Stimulated activated CD4-positive, alpha-beta T cell treated with anti-CD3 and anti-CD28 coated beads, TNF-alpha, amount 100 ng/mL, for 48 hours (primary cell): Measurements from ENCODE around the gene TRERF1.

Experiments
- DNase-seq, 3 donors: peaks; one replicate each; pipeline ENCODE4 v3.0.0-alpha.2; 2020; ENCODE audit warnings: low read depth in 3 of 3

TRERF1 gene

GRCh38 chr6:42393339-42393738 lies 58.4 kb downstream of the TRERF1 start:
- DNase-seq: no peak

- DNase-seq: no peak
These were observed 58.9 kb downstream of the TRERF1 start for GRCh38 chr6:42392833-42393232.

- DNase-seq: no peak
These were observed 60.3 kb downstream of the TRERF1 start for GRCh38 chr6:42391441-42391840.

GRCh38 chr6:42390228-42390934 lies 61.3 kb downstream of the TRERF1 start:
- DNase-seq: peak; percentile 46 to 62 (median 61)

DNA sequence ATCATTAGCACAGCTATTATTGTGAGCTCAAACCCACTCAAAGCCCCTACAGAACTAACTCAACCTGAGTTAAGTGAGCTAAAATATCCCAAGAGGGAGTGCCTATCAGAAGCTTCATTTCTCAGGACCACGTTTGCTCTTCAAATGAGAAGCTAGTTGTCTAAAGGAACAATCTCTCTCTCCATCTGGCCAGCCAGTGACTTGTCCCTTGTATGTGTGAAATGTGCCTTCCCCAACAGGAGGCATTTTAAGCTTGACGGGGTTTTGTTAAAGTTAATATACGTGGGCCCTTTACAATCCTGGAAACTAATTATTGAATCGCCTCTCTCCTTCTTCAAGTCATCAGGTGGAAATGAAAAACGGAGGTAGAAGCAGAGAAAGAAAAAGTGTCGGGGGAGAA lies 62.0 kb downstream of the TRERF1 start:
- no peak for DNase-seq

- DNase-seq: no peak
These were observed 63.7 kb downstream of the TRERF1 start for GRCh38 chr6:42388046-42388445.

DNA sequence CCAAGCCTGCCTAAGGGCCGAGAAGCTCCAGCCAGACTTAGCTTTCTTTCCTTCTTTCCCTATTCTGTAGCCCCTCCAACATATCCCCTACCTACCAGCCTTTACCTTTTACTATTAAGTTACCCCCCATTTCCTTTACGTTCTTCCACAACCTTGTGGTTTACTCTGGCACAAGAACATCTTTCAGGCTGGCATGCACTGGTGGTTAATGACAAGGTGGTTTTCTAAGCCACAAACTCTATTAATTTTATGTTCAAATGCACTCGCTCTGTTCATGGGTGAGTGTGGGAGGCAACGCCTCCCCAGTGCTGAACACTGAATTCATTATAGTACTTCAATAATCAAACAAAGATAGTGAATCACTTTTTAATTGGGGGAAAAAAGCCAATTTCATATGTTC lies 64.4 kb downstream of the TRERF1 start:
- DNase-seq: no peak

GRCh38 chr6:42385339-42385738 lies 66.4 kb downstream of the TRERF1 start:
- no peak for DNase-seq

GRCh38 chr6:42383421-42384205 lies 68.1 kb downstream of the TRERF1 start:
- DNase-seq: peak in 1 of 3 donors; percentile 3

GRCh38 chr6:42381850-42382249 lies 69.9 kb downstream of the TRERF1 start:
- no peak for DNase-seq

- DNase-seq: no peak
These were observed 71.3 kb downstream of the TRERF1 start for GRCh38 chr6:42380228-42380979.

DNA sequence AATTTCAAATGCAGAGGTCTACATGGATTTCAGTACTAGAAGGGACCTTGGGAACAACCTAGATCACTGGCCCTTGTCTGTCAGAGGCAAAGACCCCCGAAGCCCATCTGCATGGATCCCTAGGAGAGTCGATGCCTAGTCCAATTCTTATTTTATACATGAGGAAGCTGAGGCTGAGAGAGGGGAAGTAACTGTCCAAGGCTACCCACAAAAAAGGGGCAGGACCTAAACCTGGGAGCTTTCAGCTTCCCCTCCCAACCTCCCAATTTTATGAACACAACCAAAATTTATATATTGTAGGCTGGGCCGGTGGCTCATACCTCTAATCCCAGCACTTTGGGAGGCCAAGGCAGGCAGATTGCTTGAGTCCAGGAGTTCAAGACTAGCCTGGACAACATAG lies 73.2 kb downstream of the TRERF1 start:
- DNase-seq: no peak

- peak in 1 of 3 donors; percentile 12 for DNase-seq
These were observed 73.6 kb downstream of the TRERF1 start for GRCh38 chr6:42378125-42378524.

DNA sequence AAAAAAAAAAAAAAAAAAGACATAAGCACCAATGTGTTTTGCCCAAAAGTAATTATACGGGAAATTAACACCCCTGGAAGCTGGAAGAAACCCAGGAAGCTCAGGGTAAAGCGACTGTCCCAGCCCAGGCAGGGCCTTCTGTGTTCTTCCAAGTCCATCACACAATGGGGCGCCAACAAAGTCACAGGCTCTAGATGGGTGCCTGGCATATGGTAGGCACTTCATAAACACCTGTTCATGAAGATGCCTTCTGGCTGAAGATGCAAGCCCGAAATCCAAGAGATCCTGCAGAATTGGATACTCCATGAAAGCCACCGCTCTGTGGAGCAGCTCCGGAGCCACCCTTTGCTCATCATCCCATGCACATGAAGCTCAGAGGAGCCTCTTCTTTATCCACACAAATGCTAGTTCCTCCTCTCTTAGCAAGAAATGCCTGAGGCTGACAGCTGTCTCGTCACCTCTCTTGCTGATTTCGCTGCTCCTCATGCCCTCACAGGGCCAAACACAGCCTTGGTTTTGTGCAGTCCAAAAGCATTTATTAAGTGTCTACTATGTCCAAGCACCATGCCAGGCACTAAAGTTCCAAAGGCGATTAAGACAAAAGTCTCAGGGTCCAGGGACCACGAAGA lies 76.6 kb downstream of the TRERF1 start:
- no peak for DNase-seq

- DNase-seq: no peak
These were observed 77.6 kb downstream of the TRERF1 start for GRCh38 chr6:42374018-42374669.

- DNase-seq: no peak
These were observed 79.0 kb downstream of the TRERF1 start for GRCh38 chr6:42372699-42373098.

- no peak for DNase-seq
These were observed 81.3 kb downstream of the TRERF1 start for GRCh38 chr6:42370323-42370985.

DNA sequence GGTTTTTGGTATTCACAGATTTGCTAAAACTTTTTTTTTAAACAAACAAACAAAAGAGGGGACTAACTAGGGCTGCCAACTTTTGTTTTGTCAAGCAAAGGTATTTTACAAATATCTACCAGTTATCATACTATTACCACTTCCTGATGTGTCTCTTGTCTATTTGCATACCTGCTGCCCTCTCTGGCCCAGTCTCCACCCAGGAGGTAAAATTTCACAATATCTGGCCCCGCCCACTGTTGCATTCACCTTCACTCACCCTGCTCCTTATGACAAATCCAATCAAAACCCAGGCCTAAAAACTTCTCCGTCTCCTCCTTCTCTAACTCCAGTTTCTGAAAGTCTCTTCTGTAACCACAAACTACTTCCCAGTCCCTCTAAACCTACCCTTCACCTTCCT lies 82.2 kb downstream of the TRERF1 start:
- peak in 1 of 3 donors; percentile 15 for DNase-seq

DNA sequence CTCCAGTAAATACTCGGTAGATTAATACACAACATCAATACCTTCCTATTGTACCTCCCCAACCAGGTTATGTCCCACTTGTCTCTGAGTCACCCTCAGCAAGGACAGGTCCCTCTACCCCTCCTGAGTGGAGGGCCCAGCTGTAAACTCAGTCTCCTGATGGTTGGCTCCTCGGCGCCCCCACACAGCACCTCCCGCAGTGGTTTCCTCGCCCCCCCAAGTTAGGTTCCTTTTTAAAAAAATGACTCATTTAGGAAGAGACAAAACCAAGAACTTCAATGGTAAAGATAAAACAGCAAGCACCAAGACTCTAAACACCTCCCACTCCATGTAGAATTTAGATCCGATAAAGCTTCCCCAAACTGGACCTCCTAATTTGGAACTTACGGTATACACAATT lies 83.5 kb downstream of the TRERF1 start:
- DNase-seq: peak; percentile 31 to 59 (median 46)

- no peak for DNase-seq
These were observed 84.2 kb downstream of the TRERF1 start for GRCh38 chr6:42367353-42368011.

- no peak for DNase-seq
These were observed 84.8 kb downstream of the TRERF1 start for GRCh38 chr6:42366999-42367352.
